ENCODE results near the gene TEKT5.
"Not testable (repeated sequence)": the region's sequence is repeated elsewhere in the genome, so short reads cannot be mapped to it uniquely, and the experiment has no call there.

Gene TEKT5

DNA sequence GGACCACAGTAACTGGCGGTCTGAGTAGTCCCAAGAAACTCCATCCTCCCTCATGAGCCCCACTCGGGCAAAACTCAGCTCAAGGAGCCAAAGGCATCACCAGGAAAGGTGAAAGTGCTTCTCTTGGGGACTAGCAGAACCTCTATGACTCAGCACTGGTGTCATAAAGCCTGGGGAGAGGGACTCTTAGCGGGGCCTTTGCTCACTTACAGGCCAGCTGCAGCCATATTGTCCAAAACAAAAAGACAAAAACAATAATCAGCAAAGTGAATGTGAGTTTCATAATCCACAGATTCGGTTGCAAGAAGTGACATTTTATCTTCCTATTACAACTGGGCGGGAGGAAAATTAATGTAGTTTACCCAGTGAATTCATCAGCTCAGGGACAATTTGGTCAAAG, at the start of gene TEKT5:
TEKT5 (minus strand) TSS at position 101 of the 400 bp plus-strand sequence; CDS start at position 44, 57 bp downstream.
- DNase-seq (ENCODE audit: low spot score) = no peak

DNA sequence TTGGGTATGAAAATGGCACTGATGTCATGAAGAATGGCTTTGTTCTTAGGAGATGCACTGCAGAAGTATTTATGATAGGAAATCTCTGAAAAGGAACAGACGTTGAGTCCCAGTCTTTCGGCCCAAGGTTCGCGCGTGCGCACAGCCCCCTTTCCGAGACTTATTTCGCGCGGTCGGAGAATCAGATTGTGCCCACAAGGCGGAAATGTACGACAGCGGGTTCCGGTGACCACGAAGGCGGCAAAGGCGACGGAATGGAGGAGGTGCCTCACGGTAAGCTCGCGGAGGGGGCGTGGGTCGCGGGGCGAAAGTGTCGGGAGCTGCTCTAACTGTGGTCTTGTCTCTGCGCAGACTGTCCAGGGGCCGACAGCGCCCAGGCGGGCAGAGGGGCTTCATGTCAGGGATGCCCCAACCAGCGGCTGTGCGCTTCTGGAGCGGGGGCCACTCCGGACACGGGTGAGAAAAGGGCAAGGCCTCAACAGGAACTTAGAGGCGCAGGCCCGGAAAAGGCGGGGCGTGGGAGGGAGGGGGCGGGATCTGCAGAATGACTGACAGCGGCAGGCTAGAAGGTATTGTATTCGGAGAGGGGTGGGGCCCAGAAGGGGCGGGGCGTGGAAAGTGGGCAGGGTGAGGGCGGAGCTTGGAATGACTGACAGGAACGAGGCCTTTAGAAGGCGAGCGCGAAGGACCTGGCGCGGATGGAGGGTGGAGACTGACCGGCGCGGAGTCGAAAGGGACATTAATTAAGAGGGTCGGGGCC, 49.1 kb upstream of the TEKT5 start, which contains the start of gene NUBP1:
NUBP1 (plus strand) TSS at position 233 of the 760 bp plus-strand sequence; CDS start at position 255, 22 bp downstream.
- peak; percentile 97 for DNase-seq (ENCODE audit: low spot score)

DNA sequence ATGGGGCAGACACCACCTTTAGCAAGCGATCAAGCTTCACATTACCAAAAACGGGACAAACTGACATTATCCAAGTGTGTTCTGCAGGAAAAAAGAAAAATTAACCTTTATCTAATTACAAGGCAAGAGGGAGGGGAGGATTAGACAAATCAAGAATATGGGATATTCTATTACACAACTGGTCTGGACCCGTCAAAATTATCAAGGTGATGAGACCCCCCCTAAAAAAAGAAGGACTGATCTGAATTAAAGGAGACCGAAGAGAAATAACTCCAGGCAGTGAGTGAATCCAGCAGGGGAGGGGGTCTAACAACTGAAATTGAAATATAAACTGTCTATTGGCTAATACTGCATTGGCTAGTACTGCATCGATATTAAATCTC, 48.5 kb upstream of the TEKT5 start:
- no peak for DNase-seq (ENCODE audit: low spot score)

DNA sequence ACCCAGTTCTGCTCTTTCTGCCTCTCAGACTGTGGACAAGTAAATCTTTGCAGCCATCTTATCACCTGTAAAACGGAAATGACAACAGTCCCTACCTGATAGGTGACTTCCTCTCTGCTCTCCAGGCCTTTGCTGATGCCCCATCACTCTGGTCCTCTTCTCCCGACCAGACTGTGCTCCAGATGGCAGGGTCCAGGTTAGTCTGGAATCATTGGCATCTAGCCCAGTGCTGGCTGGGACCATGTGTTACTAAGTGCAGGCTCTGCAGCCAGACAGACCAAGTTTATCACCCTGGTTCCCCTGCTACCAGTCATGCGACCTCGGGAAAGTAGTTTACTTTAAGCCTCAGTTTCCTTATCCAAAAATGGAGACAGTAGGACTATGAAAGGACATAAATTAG, 47.1 kb upstream of the TEKT5 start:
- DNase-seq (ENCODE audit: low spot score) = no peak

DNA sequence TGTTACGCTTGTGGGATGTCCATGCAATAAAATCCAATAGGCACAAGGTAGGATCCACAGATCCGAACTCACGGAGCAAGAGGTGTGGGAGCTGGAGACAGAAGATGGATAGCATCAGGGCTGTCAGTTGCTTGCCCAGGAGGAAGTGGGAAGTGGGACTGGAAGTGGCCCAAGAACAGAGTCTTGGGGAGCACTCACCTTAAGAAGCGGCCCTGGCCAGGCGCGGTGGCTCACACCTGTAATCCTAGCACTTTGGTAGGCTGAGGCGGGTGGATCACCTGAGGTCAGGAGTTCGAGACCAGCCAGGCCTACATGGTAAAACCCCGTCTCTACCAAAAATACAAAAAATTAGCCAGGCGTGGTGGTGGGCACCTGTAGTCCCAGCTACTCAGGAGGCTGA, 46.5 kb upstream of the TEKT5 start:
- DNase-seq (ENCODE audit: low spot score) = not testable (repeated sequence)

DNA sequence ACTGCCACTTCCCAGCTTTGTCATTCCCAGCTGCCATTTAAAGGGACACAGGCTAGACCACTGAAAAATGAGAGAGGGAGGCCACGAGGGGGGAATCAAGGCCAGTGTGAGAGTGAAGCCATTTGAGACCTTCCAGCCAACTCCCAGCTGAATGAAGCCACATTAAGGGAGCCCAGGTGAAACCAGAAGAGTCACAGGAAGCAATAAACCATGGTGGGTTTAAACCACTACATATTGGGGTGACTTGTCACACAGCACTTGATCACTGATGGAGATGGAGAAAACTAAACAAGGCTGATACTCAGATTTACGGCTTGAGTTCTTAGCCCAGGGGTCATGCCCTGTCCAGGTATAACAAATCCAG, 46.1 kb upstream of the TEKT5 start:
- DNase-seq (ENCODE audit: low spot score) = no peak

DNA sequence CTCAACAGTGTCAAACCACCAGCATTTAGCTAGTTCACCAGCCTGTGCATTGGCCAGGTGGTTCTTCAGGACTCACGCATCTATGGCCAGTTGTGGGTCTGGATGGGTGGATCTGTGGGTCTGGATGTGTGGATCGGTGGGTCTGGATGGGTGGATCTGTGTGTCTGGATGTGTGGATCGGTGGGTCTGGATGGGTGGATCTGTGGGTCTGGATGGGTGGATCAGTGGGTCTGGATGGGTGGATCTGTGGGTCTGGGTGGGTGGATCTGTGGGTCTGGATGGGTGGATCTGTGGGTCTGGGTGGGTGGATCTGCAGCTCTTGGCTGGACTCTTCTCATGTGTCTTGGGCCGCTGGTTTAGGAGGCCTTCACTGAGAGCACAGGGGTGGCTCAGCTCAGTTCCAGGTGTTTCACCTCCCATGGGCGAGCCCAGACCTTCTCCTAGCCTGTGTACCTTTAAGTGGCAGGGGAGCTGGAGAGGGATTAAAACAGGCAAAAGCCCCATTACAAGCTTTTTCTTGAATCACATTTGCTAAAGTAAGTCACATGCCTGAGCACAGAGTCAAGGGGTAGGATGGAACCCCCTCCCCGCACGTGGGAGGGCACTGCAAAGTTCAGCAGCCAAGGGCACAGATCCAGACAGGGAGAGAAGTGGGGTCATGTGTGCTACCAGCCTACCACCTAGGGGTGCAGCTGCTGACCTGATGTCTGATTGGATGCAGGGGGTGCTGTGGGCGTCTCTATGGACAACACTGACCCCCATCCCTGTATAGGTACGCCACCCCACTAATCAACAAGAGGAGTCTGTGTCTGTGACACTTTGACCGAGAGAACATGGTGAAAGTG, 45.5 kb upstream of the TEKT5 start:
- no peak for DNase-seq (ENCODE audit: low spot score)

DNA sequence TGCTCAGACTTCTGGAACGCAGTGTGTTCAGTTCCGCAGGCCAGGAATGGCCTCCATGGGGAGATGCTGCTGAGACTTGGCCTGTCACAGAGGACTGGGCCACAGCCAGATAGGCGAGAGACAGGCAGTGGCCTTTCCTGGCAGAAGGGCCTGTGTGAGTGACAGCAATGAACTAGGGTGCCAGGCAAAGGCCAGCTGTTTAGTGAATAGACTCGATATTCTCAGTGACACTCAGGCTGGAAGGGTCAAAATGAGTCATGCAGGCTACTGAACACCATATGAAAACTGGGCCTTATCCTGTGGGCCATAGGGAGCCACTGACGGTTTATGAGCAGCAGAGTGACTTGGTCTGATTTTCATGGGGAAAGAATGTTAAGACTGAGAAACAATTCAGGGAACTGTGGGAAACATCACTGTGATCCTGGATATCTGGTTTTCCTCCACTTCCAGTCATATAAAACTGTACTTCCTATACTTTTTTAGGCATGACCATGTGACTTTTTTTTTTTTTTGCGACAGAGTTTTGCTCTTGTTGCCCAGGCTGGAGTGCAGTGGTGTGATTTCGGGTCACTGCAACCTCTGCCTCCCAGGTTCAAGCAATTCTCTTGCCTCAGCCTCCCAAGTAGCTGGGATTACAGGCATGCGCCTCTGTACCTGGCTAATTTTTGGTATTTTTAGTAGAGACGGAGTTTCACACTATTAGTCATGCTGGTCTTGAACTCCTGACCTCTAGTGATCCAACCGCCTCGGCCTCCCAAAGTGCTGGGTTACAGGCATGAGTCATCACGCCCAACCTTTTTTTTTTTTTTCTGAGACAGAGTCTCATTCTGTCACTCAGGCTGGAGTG, 43.7 kb upstream of the TEKT5 start:
- DNase-seq (ENCODE audit: low spot score) = peak; percentile 91

DNA sequence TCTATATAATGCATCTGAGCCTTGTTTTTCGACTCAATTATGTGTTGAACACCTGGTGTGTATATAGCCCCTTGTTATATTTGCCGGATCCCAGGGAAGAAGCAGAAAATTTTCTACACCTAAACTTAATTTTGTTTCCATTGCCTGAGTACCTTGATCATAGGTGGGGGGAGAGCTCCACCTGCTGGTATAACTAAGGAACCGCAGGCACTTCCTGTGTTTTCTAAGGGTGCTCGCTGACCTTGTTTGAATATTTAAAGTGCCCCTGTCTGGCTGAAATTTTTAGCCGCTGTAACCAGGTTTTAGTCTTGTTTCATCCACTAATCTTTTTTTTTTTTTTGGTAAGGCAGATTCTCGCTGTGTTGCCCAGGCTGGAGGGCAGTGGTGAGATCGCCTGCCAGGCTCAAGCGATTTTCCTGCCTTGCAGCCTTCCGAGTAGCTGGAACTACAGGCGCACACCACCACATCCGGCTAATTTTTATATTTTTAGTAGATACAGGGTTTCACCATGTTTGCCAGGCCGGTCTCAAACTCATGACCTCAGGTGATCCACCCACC, 42.4 kb upstream of the TEKT5 start:
- peak; percentile 70 for DNase-seq (ENCODE audit: low spot score)

DNA sequence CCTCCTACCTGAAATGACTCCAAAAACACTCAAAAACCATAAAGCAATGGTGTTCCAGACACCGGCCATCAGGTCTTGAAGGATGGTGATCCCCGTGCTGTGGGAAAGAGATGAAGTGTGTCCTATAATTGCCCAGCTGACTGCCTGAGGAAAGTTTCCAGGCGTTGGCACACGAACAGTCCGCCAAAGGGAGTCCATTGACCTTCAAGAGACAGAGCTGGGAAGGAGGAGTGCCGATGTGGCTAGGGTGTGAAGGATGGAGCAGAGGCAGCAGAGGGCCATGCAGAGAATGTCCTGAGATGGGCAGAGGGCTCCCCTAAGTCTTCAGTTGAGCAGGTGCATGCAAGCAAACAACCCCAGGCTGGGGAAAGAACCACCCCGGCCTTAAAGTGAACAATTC, 37.1 kb upstream of the TEKT5 start:
- DNase-seq (ENCODE audit: low spot score) = no peak

DNA sequence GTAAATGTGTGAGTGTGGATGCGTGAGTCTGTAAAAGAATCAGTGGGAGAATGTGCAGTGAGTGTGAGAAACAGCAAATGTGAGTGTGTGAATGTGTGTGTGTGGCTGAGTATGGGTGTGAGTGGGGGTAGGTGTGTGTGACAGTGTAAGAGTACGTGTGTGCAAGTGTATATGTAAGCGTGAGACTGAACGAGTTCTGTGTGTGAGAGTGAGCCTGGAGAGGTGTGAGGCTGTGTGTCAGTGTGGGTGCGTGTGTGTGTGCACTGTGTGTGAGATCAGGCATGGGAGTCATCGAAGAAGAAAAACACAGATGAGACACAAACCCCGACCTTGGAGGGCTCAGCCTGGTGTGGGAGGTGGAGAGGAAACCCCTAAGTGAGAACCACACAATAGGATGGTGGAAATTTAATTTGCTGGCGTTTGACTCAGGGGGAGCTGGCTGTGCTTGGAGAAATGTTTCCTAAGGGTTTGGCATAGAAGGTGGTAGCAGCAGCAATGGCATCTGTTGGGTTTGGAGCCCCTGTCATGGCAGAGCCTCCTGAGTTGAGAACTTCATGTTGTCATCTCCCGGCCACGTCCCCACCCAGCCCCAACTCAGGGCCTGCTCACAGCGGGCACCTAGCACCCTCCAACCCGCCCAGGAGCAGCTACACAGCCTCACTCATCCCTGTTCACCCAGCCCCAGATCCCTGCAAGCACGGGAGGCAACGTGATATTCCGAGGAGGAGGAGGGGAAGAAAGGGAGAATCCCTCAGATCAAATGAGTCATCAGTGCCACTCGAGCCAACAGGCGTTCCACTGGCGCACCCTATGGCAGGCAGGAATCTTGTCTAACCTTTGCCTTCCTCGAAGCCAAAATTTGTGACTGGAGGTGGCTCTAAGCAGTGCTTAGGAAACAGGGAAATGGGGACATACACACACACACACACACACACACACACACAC, 34.6 kb upstream of the TEKT5 start:
- peak; percentile 72 for DNase-seq (ENCODE audit: low spot score)

DNA sequence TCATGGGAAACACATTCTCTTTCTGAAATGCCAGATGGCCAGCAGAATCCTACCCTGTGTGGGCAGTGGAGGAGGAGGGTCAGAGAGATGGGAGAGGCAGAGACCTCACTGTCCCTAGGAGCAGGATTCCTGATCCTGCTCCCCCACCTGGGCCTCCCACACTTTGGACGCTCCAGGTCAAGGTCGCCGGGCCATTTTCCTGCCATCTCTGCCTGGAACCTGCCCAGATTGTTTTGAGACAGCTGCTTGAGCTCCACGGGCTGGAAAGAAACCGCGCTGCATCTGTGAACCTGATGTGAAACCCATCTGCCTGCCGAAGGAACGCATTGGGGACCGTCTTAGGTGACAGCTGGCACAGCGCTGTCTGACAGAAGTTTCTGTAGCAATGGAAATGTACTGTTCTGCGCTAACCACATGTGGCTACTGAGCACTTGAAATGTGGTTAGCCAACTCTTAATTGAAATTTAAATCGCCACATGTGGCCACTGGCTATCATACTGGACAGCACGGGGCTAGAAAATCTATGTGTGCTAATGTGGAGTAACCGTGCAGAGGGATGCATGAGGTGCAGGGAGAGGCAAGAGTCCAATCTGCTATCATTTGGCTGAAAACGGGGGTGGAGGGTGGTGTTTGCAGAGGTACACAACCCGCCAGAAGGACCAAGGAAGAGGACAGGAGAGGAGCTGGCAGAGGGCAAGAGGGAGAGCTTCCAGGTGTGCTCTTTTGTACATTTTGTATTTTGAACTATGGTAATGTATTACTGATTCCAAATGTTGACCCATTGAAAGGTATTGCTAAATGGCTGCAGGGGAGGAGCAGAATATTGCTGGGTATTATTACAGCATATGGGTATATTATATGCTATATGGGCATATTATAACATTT, 33.5 kb upstream of the TEKT5 start:
- DNase-seq (ENCODE audit: low spot score) = no peak

DNA sequence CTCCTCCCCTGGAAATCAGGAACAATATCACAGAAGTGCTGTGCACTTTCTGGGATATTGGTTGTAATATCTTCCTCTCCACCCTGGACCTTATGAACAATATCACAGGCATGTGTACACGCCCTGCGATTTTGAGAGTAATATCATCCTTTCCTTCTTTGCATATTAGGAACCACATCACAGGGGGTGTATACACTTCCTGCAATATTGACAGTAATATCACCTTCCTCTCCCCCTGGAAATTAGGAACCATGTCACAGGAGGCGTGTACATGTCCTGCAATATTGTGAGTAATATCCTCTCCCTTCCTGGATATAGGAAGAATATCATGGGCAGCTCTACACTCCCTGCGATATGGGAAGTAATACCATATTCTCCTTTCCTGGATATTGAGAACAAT, 14.2 kb upstream of the TEKT5 start:
- no peak for DNase-seq (ENCODE audit: low spot score)

DNA sequence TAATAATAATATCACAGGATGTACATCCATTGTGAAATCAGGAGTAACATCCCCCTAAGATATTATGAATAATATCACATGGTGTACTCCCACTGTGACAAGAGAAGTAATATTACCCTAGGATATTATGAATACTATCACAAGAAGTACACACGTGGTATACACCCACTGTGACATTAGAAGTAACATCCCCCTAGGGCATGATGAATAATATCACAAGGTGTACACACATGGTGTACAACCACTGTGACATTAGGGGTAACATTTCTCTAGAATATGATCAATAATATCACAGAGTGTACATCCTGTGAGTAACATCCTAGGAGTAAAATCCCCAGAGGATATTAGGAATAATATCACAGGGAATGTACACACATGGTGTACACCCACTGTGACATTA, 5.0 kb upstream of the TEKT5 start:
- DNase-seq (ENCODE audit: low spot score) = no peak

DNA sequence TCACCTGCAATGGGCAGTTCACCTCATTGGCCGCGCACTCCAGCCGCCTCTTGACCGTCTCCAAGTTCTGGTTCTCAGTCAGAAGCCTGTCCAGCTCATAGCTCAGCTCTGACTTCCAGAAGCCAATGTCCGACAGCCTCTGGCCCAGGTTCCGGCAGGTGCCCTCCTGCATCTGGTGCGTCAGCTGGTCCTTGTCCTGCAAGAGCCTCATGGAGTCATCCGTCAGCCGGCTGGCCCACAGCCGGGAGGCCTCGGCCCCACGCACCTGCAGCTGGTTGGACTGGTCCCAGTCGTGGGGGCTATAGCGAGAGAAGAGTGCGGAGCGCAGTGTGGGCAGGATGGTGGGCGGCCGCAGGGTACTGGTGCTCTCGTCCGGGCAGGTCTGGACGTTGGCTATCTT, 424 bp downstream of the TEKT5 start:
- no peak for DNase-seq (ENCODE audit: low spot score)

DNA sequence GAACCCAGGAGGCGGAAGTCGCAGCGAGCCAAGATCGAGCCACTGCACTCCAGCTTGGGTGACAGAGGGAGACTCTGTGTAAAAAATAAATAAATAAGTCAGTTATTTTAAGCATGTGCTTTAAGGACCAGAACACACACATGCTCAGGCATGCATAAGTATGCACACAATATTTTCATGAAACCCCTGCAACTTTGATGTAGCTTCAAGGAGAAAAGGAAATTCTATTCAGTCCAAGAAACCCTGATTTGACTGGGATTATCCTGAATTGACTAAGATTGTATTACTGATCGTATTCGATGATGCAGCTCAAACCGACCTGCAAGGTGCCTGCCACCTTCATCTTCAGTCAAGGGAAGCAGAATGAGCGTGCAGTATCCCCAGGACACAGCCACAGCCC, 841 bp downstream of the TEKT5 start:
- no peak for DNase-seq (ENCODE audit: low spot score)

DNA sequence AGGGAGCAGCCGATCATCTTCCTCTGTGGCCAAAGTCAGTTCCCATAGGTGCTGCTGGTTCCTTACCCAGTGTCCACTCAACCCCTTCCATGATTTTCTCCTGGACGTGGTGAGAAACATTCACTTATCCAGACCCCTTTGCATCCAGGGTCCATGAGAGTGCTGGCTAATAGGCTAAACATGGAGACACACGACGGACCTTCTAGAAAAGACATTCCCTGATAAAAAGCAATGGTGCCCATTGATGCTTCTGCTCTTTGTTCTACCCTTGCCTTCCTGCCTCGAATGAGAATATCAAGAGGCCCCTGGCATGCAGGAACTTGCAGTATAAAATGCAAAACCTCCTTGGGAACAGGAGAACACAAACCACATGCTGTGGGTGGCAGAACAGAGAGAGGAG, 2.3 kb downstream of the TEKT5 start:
- DNase-seq (ENCODE audit: low spot score) = no peak

DNA sequence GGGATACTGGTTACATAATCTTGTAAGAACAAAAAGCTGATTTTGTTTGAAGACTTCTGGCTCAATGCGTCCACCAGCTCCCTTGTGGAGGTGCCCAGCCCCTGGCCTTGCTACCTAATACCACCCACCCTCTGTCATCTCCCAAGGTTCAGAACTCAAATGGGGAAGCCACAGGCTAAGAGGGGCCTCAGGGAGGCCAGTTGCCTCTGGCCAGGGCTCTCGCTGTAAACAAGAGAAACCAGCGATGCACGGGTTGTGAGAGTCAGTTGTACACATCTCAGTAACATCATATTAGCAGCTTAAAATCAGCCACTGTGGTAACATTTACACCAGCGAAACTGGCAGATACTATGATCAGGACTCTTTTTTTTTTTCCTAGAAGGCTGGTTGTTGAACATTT, 6.0 kb downstream of the TEKT5 start:
- no peak for DNase-seq (ENCODE audit: low spot score)

DNA sequence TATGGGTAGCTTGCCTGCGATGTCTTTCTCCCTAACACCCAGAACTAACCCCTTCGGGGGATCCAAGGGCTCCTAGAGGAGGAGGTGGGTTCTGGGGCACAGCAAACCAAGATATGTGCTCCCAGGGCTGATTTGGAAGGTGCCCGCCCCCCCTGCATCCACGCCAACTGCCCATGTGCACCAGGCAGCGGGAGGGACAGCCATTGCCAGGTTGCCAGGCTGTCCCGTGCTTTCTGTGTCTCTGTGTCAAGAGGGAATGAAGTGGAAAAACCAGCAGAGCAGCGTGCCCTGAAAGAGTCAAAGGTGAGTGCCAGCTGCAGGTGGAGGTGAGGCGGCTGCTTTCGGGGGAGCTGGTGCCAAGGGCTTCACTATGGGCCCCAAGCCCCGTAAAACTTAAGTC, 6.4 kb downstream of the TEKT5 start:
- no peak for DNase-seq (ENCODE audit: low spot score)

DNA sequence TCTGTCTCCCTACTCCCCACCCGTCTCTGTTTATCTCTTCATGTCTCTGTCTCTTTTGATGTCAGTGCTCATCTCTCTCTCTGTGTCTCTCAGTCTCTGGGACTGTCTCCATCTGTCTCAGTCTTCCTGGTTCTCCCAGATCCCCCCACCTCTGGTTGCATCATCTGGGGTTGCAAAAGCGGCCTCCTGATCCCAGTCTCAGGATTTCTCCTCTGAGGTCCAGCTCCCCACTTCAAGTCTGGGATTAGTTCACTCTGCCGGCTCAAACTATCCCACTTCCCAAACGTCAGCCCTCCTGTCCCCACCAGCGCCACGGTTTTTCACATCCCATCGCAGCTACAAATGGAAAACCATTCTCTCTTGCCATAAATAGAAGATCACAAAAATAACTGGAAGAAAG, 9.0 kb downstream of the TEKT5 start:
- no peak for DNase-seq (ENCODE audit: low spot score)

Data from kidney tubule cell (primary cell).